SK-N-SH (cell line): ENCODE results near the gene SCTR. TPM values are rescaled to one million over a fixed set of nuclear protein-coding genes. Genes with fewer than 3 reads are reported as not detected.

Source experiments
- CTCF ChIA-PET: fragments of 300-600, 350-600 bp; formaldehyde crosslinking; extraction: SDS; loops from one replicate; lab custom pipeline; 2021; lab: Yijun Ruan, JAX
- POLR2A ChIA-PET: fragments of 350-600 bp; sonication (Branson Sonifier 250); formaldehyde crosslinking; extraction: SDS; loops from one replicate; lab custom pipeline; 2020; ENCODE audit warnings: antibody characterized with exemption, inconsistent platforms; lab: Yijun Ruan, JAX
- DNase-seq: peaks from one replicate; pipeline ENCODE4 v3.0.0; 2012
- H2AFZ ChIP-seq: fragments of 200-600 bp; sonication (generic); 2 replicates; pipeline ENCODE4 v1.8.1; 2016; ENCODE audit warnings: antibody characterized with exemption, mild to moderate bottlenecking, low read depth
- H3F3A ChIP-seq: fragments of 200-600 bp; sonication (generic); replicated peaks from 2 replicates; pipeline ENCODE3; 2016; ENCODE audit warnings: antibody characterized with exemption, mild to moderate bottlenecking; ENCODE audit not compliant: insufficient read depth
- H3K27ac ChIP-seq, 2 experiments: fragments of 200-500 bp in 1 of 2; fragments of 200-600 bp in 1 of 2; sonication (Bioruptor generic) in 1 of 2; sonication (generic), shearing (Covaris generic) in 1 of 2; 2 replicates each; pipeline versions ENCODE4 v1.5.1 to v1.6.1; 2014 to 2016; ENCODE audit warnings: low read depth in 2 of 2, inconsistent platforms in 1 of 2, low read length in 1 of 2, mild to moderate bottlenecking in 1 of 2, mixed read lengths in 1 of 2
- H3K27me3 ChIP-seq: fragments of 200-600 bp; sonication (generic), shearing (Covaris generic); 2 replicates; pipeline ENCODE4 v1.6.1; 2016; ENCODE audit warnings: mixed run types; ENCODE audit not compliant: insufficient read depth
- H3K36me3 ChIP-seq, 2 experiments: fragments of 200-500 bp in 1 of 2; fragments of 200-600 bp in 1 of 2; sonication (Bioruptor generic) in 1 of 2; sonication (generic) in 1 of 2; replicated peaks in 1 of 2; 2 replicates each; pipeline versions ENCODE3 to v1.5.1; 2014 to 2016; ENCODE audit warnings: low read length in 1 of 2, mild to moderate bottlenecking in 1 of 2; ENCODE audit not compliant: insufficient read depth in 2 of 2, control insufficient read depth in 1 of 2
- H3K4me1 ChIP-seq, 2 experiments: fragments of 200-500 bp in 1 of 2; fragments of 200-600 bp in 1 of 2; sonication (Bioruptor generic) in 1 of 2; sonication (generic), shearing (Covaris generic) in 1 of 2; 2 replicates each; pipeline versions ENCODE4 v1.5.1 to v1.6.1; 2014 to 2016; ENCODE audit warnings: low read depth in 1 of 2, low read length in 1 of 2, mixed run types in 1 of 2; ENCODE audit not compliant: insufficient read depth in 2 of 2, control insufficient read depth in 1 of 2
- H3K4me2 ChIP-seq: fragments of 200-600 bp; sonication (generic), shearing (Covaris generic); 2 replicates; pipeline ENCODE4 v1.6.1; 2017; ENCODE audit warnings: mixed run types
- H3K4me3 ChIP-seq, 2 experiments: fragments of 200-500 bp in 1 of 2; fragments of 200-600 bp in 1 of 2; sonication (Bioruptor generic) in 1 of 2; sonication (generic), shearing (Covaris generic) in 1 of 2; 2 replicates each; pipeline versions ENCODE4 v1.5.1 to v1.8.1; 2014 to 2016; ENCODE audit warnings: low read depth in 2 of 2, inconsistent platforms in 1 of 2, low read length in 1 of 2, mild to moderate bottlenecking in 1 of 2, mixed read lengths in 1 of 2, moderate library complexity in 1 of 2
- H3K79me2 ChIP-seq: fragments of 200-600 bp; sonication (generic); 2 replicates; pipeline ENCODE4 v1.8.1; 2017; ENCODE audit warnings: mild to moderate bottlenecking; ENCODE audit not compliant: insufficient read depth
- H3K9ac ChIP-seq: fragments of 200-600 bp; sonication (generic); 2 replicates; pipeline ENCODE4 v1.6.1; 2017; ENCODE audit warnings: mixed run types
- H3K9me2 ChIP-seq: fragments of 200-600 bp; sonication (generic); 2 replicates; pipeline ENCODE4 v1.6.1; 2017; ENCODE audit warnings: mixed run types
- H3K9me3 ChIP-seq: fragments of 200-600 bp; sonication (generic); 2 replicates; pipeline ENCODE4 v1.6.1; 2017; ENCODE audit warnings: mixed run types, mild to moderate bottlenecking, moderate library complexity
- H4K20me1 ChIP-seq: fragments of 200-600 bp; sonication (generic); 2 replicates; pipeline ENCODE4 v1.6.1; 2017; ENCODE audit warnings: mild to moderate bottlenecking, mixed run types; ENCODE audit not compliant: insufficient read depth
- CHD2 ChIP-seq: fragments of 150-350 bp; IDR thresholded peaks from 2 replicates; pipeline ENCODE4 v1.6.1; 2018; ENCODE audit warnings: low read length; ENCODE audit not compliant: partially characterized antibody
- EZH2phosphoT487 ChIP-seq: fragments of 200-600 bp; sonication (generic); IDR thresholded peaks from 2 replicates; pipeline ENCODE4 v1.6.1; 2017; ENCODE audit warnings: low read depth, mixed run types, mild to moderate bottlenecking, antibody characterized with exemption, moderate library complexity, borderline replicate concordance
- FOXJ3 ChIP-seq: sonication (generic); formaldehyde crosslinking; IDR thresholded peaks from 2 replicates; pipeline ENCODE4 v1.5.1; 2020; ENCODE audit warnings: mild to moderate bottlenecking, missing genetic modification reagents
- GABPA ChIP-seq: IDR thresholded peaks from 2 replicates; pipeline ENCODE4 v1.4.0; 2012; ENCODE audit warnings: low read depth, mild to moderate bottlenecking
- GATA2 ChIP-seq: sonication (generic); formaldehyde crosslinking; IDR thresholded peaks from 2 replicates; pipeline ENCODE4 v1.5.0; 2020; ENCODE audit warnings: mild to moderate bottlenecking, missing genetic modification reagents
- MXI1 ChIP-seq: IDR thresholded peaks from 2 replicates; pipeline ENCODE4 v1.6.1; 2012; ENCODE audit warnings: mild to moderate bottlenecking, low read depth, low read length, improper control_type of control experiment
- NRF1 ChIP-seq: IDR thresholded peaks from 2 replicates; pipeline ENCODE4 v1.6.1; 2012; ENCODE audit warnings: low read depth, mild to moderate bottlenecking, low read length
- RCOR1 ChIP-seq: fragments of 150-350 bp; IDR thresholded peaks from 2 replicates; pipeline ENCODE4 v1.6.1; 2017; ENCODE audit warnings: antibody characterized with exemption, low read length
- TAF1 ChIP-seq: IDR thresholded peaks from 2 replicates; pipeline ENCODE4 v1.6.1; 2012; ENCODE audit warnings: low read depth, mild to moderate bottlenecking, low read length, moderate library complexity, borderline replicate concordance
- TEAD4 ChIP-seq: IDR thresholded peaks from 2 replicates; pipeline ENCODE4 v1.4.0; 2012; ENCODE audit warnings: mild to moderate bottlenecking, borderline replicate concordance; ENCODE audit not compliant: insufficient read depth
- WGBS: methylation state at CpG from one replicate; pipeline ENCODE4 v1.1.6; 2017; ENCODE audit warnings: low lambda C conversion rate; 5-methylcytosine and 5-hydroxymethylcytosine counted together
- polyA plus RNA-seq, 3 experiments: library from polyadenylated mRNA; depleted of rRNA; stranded (reverse); fragments of >200 nt; gene quantifications; 2 replicates each; pipeline ENCODE4 v1.2.3, GENCODE V29; 2012
- TF ChIP-seq, protein P1 (sequence below): IDR thresholded peaks from 2 replicates; pipeline ENCODE4 v1.6.1; 2012; ENCODE audit warnings: mild to moderate bottlenecking, low read depth, low read length, moderate library complexity
- TF ChIP-seq, protein P2 (sequence below): IDR thresholded peaks from 2 replicates; pipeline ENCODE4 v1.4.0; 2012; ENCODE audit warnings: low read depth
- TF ChIP-seq, protein P3 (sequence below): IDR thresholded peaks from 2 replicates; pipeline ENCODE4 v1.4.0; 2012; ENCODE audit warnings: low read depth, borderline replicate concordance

The SCTR gene
- polyA plus RNA-seq, 1 of the 3 experiments (the other 2 are of a cell fraction), result not detected

DNA sequence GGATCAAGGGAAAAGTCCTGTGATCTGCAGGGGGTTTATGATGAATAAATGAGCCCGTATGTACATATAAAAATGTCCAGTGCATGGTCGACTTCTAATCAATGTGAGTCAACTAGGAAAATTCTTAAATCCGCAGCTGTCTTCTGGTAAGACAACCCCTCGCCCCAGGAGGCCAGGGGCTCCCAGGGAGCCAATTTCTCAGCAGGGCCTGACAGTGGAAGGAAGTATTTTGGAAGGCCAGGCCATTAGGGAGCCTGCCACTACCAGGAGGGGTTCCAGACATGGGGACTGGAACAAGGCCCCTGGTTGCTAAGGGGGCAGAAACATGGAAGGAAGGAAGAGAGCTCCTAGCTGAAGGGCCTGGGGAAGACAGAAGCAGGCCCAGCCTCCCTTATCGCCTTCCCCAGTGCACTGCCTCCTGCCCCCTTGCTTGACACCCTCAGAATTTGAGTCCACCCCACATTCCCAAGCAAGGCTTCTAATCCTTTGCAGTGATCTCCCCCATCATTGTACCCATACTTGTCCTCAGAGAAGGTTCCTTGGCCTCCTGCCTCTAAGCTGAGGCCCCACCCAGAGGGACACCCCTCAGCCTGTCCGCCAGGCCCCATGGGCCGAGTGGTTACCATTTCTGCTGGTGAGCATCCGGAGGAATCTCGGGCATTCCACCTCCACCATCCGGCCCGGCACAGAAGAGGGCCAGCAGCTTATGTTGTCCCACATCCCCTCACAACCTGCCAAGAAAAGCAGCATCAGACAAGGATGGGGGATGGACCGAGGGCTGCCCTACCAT lies 45.9 kb downstream of the SCTR start:
- Histone ChIP-seq H3K27ac (no peak overlapping the region), H3K9me3 (no peaks in the 10 kb centered on the region), H3K4me2 (no peak overlapping the region), H4K20me1 (no peaks in the 10 kb centered on the region), H3K27me3 (no peaks in the 10 kb centered on the region), H3K36me3 (no peaks in the 10 kb centered on the region), H3K4me1 (peaks cover 0 to 41% of the 10 kb centered on the region in 2 experiments; a peak in 1 of 4 replicates), H3K9me2 (no peaks in the 10 kb centered on the region), H2AFZ (no peak overlapping the region), H3K79me2 (no peaks in the 10 kb centered on the region), H3K9ac (no peak overlapping the region), H3F3A (no peaks in the 10 kb centered on the region), H3K4me3 (no peak overlapping the region)
- ChIA-PET CTCF (interaction anchor here (0.9 to 3.0 kb wide), 7 partner anchors 15 to 727 kb away, joined by 3 to 18 read pairs (median 3); no protein-coding TSS in a partner anchor), POLR2A (no interaction called here)
- no peak for DNase-seq
- 65% methylated on average over 12 of the region's 12 CpGs for WGBS
- TF ChIP-seq MXI1 (no peak), NRF1 (no peak), FOXJ3 (CRISPR knock-in tag) (no peak)
- TF ChIP-seq, protein P1, sequence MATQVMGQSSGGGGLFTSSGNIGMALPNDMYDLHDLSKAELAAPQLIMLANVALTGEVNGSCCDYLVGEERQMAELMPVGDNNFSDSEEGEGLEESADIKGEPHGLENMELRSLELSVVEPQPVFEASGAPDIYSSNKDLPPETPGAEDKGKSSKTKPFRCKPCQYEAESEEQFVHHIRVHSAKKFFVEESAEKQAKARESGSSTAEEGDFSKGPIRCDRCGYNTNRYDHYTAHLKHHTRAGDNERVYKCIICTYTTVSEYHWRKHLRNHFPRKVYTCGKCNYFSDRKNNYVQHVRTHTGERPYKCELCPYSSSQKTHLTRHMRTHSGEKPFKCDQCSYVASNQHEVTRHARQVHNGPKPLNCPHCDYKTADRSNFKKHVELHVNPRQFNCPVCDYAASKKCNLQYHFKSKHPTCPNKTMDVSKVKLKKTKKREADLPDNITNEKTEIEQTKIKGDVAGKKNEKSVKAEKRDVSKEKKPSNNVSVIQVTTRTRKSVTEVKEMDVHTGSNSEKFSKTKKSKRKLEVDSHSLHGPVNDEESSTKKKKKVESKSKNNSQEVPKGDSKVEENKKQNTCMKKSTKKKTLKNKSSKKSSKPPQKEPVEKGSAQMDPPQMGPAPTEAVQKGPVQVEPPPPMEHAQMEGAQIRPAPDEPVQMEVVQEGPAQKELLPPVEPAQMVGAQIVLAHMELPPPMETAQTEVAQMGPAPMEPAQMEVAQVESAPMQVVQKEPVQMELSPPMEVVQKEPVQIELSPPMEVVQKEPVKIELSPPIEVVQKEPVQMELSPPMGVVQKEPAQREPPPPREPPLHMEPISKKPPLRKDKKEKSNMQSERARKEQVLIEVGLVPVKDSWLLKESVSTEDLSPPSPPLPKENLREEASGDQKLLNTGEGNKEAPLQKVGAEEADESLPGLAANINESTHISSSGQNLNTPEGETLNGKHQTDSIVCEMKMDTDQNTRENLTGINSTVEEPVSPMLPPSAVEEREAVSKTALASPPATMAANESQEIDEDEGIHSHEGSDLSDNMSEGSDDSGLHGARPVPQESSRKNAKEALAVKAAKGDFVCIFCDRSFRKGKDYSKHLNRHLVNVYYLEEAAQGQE, result no peak
- TF ChIP-seq, protein P2, sequence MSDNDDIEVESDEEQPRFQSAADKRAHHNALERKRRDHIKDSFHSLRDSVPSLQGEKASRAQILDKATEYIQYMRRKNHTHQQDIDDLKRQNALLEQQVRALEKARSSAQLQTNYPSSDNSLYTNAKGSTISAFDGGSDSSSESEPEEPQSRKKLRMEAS, result no peak

DNA sequence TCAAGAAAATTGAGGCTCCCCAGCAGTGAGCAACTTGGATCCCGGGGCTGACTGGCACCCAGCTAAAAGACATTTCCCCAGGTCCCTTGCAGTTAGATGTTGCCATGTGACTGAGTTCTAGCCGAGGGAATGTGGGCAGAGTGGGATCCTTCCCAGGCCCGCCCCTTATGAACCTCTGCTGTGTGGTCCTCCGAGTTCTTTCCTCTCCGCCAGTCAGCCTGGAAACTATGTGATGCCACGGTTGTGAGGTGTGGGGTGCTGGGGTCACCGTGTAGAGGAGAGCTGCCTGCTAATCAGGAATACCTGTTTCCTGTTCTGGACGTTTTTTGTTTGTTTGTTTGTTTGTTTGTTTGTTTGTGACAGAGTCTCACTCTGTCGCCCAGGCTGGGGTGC lies 47.2 kb downstream of the SCTR start:
- Histone ChIP-seq H3K9me3 (no peaks in the 10 kb centered on the region), H3K36me3 (no peaks in the 10 kb centered on the region), H3K27ac (no peak overlapping the region), H3K4me2 (no peak overlapping the region), H3F3A (no peaks in the 10 kb centered on the region), H3K27me3 (no peaks in the 10 kb centered on the region), H3K4me3 (no peak overlapping the region; a peak in 1 of 4 replicates), H3K4me1 (peaks cover 0 to 29% of the 10 kb centered on the region in 2 experiments; a peak in 1 of 4 replicates), H3K79me2 (no peaks in the 10 kb centered on the region), H4K20me1 (no peaks in the 10 kb centered on the region), H3K9me2 (no peaks in the 10 kb centered on the region), H2AFZ (no peak overlapping the region), H3K9ac (no peak overlapping the region)
- CTCF ChIA-PET, result interaction anchor here (0.7 to 4.0 kb wide), 50 partner anchors 11 to 728 kb away, joined by 3 to 95 read pairs (median 5); partner anchors contain the start of genes C2orf76, DBI, SCTR and TMEM37
- WGBS, result 69% methylated on average over 7 of the region's 9 CpGs
- DNase-seq, result no peak
- POLR2A ChIA-PET, result no interaction called here
- TF ChIP-seq, protein P3, sequence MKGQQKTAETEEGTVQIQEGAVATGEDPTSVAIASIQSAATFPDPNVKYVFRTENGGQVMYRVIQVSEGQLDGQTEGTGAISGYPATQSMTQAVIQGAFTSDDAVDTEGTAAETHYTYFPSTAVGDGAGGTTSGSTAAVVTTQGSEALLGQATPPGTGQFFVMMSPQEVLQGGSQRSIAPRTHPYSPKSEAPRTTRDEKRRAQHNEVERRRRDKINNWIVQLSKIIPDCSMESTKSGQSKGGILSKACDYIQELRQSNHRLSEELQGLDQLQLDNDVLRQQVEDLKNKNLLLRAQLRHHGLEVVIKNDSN, result no peak
- TF ChIP-seq RCOR1 (no peak), EZH2phosphoT487 (no peak), GATA2 (CRISPR knock-in tag) (no peak), TEAD4 (no peak), GABPA (no peak), TAF1 (no peak), CHD2 (no peak), MXI1 (no peak)
- TF ChIP-seq, protein P2, result no peak
